Activated CD8-positive, alpha-beta memory T cell treated with anti-CD3 and anti-CD28 coated beads, Interleukin-2, amount 50 U/mL, for 24 hours (primary cell): ENCODE measurements around the gene HSPA1L.
A peak's percentile ranks its signal among the peaks of the same experiment; 100 is the strongest.

ENCODE experiments used
- DNase-seq: peaks from one replicate; pipeline ENCODE4 v3.0.0-alpha.2; 2020; ENCODE audit errors: extremely low read depth

Gene HSPA1L

DNA sequence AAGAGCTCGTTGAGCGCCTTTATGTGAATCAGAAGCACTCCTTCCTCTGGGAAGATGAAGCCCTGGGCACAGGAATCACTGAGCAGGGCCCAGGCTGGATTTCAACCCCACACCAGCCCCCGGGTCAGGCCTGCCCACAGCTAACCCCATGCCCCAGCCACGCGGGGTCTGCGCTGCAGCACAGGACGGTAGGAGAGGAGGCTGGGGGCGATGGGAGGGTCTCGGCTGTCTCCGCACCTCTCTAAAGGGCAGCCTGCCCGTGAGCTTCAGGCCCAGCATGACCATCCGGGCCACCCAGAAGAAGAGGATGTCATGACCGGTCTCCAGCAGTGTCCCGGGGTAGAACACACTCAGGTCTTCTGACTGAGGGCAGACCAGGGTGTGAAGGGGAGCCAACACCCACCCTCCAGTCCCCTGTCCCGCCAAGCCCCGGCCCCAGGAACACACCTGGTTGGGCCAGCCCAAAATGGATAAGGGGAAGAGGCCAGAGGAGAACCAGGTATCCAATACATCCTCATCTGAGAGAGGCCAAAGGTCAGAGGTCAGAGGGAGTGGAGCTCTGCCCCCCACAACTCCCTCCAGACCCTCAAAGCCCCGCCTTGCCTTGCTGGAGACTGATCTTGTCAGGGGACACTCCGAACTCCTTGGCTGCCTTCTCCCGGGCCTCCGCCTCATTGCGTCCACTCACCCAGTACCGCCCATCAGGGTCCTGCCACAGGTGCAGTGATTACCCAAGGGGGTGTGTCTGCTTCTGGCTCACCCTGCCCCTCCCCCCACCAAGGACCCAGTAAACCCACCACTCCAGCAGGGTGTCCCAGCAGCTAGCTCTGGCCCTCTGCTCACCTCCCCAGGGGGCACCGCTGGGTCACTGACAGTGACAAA, 33.6 kb downstream of the HSPA1L start:
- DNase-seq = no peak

DNA sequence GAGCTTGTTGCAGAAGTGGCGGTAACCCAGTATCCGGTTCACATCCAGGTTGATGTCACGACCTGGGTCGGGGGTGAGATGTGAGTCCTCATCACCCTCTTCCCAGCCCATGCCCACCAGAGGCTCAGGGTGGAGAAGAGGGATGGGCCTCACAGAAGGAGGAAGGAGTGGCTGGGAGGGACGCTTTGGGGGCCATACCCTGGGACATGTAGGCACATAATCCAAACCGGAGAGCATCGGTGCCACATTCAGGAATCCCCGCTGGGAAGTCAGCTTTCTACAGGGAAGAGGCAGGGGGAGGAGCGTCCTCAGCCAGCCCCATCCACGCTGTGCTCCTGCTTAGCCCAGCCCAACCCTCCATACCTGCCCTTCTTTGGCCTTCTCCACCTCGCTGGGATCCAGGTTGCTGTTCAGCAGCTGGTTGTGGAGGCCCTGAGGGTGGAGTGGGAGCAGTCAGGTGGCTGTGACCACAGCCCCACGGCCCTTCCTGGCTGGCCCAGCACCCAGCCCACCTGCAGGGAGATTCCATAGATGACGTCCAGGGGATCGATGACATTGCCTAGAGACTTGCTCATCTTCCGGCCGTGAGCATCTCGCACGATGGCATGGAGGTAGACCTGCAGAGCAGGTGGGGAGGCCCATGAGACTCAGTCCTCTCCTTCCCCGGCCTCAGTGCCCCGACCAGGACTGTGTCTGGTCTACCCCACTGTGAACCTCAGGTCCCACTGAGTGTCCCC, 34.4 kb downstream of the HSPA1L start:
- no peak for DNase-seq

GRCh38 chr6:31779908-31780307, 35.2 kb downstream of the HSPA1L start:
- DNase-seq = no peak

GRCh38 chr6:31778999-31779885, 35.8 kb downstream of the HSPA1L start:
- no peak for DNase-seq

GRCh38 chr6:31778193-31778592, 36.9 kb downstream of the HSPA1L start:
- no peak for DNase-seq

GRCh38 chr6:31777667-31778050, 37.4 kb downstream of the HSPA1L start:
- no peak for DNase-seq

DNA sequence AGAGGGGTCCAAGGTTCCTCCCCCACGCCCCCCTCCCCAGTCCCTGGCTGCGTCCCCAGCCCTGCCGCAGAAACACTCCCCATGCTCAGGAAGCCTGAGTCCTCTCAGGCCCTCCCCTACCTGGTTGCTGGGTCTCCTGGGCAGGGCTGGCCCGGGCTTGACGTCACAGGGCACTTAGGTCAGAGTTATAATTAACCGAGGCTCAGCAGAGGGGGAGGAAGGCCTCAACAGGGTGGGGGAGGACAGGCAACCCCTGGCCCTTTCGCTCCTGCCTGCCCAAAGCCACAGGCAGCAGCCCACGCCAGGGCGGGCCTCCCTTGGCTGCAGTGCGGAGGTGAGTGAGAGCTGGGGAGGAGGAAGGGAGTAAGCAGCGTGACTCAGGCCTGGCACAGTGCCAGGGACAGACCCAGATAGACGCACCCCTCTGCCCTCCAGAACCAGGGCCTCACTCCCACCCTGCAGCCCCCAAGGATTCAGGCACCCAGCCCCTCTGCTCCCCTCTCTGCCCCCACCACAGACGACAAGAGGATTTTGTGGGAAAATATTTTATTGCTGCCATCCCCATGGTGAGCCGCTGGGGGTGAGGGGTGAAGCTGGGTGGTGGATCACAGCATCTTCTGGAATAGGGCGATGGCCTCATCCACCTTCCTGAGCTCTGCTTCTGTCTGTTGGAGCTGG, 38.0 kb downstream of the HSPA1L start, which contains the start of gene VWA7:
VWA7 (minus strand) TSS at position 340 of the 678 bp plus-strand sequence. CDS start 549 bp downstream, outside the sequence.
- peak; percentile 38 for DNase-seq

DNA sequence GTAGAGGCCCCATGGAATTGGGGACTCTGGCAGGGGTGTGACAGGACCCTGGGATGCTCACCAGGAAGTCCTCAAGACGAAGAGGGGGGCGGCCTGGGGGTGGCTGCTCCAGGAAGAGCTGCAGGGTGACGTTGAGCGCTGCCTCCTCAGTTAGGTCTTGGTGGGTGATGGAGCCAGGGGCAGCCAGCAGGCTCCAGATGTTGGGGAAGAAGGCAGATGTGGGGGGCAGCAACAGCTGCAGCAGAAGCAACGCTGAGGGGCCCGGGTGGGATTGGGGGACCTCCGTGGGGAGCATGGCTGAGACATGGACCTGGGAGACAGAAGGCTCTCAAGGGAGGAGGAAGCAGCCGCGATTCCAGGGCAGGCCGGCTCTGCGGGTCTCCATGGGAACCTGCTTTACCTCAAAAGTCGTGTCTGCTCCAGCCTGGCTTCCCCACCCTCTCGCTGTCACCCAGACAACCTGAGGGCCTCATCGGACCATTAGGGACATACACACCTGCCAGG, 38.5 kb downstream of the HSPA1L start:
- no peak for DNase-seq

DNA sequence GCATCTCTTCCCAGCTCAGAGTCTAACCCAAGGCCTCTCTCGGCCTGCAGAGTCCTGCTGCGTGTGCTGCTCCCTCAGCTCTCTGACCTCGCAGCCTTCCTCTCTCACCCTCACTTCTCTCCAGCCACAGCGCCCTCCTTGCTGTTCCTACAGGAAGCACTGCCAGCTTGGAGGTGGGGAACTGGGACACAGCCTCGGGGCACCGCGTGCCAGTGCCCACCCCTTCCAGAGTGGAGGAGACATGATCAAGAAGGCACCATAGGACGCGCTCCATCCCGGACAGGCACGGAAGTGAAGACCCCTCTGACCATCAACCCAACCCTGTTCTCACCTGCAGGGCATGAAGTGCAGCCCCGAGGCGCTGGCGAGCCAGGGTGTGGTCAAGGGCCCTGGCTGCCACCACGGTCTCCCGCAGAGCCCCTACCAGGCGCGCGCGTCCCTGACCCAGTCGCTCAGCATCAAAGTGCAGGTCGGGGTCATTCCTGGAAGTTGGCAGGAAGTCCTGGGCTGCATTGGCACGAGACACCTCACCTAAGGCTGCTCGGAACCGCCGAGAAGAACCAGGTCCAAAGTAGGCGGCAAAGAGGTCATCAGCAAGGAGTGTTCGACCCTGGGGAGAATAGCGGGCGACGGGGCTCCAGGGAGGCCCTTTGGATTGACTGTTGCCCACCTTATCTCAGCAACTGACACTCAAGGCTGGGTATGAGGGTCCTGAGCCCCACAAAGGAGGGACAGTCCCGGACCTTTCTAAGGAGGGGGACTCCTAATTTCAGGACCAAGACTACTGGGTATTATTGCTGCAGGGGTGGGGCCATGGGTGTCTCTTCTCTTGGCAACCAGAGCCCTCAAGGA, 39.2 kb downstream of the HSPA1L start:
- DNase-seq = no peak

- DNase-seq = no peak
Observed at GRCh38 chr6:31775184-31775583, 39.9 kb downstream of the HSPA1L start.

DNA sequence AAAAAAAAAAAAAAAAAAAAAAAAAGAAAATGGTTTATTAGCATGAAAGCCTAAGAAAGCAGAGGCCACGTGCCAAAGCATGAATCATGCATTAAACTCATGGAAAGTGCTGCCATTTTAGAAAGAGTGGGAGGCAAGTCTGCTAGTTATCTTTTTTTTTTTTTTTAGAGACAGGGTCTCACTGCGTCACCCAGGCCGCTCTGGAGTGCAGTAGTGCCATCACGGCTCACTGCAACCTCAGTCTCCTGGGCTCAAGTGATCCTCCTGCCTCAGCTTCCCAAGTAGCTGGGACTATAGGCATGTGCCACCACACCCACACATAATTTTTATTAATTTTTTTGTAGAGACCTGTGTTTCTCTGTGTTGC, 43.1 kb downstream of the HSPA1L start:
- DNase-seq = no peak

GRCh38 chr6:31770860-31771259, 44.2 kb downstream of the HSPA1L start:
- DNase-seq = no peak

GRCh38 chr6:31769684-31770371, 45.3 kb downstream of the HSPA1L start:
- DNase-seq = peak; percentile 61

GRCh38 chr6:31768363-31769257, 46.5 kb downstream of the HSPA1L start:
- no peak for DNase-seq

GRCh38 chr6:31767096-31767645, 47.9 kb downstream of the HSPA1L start:
- DNase-seq = no peak

DNA sequence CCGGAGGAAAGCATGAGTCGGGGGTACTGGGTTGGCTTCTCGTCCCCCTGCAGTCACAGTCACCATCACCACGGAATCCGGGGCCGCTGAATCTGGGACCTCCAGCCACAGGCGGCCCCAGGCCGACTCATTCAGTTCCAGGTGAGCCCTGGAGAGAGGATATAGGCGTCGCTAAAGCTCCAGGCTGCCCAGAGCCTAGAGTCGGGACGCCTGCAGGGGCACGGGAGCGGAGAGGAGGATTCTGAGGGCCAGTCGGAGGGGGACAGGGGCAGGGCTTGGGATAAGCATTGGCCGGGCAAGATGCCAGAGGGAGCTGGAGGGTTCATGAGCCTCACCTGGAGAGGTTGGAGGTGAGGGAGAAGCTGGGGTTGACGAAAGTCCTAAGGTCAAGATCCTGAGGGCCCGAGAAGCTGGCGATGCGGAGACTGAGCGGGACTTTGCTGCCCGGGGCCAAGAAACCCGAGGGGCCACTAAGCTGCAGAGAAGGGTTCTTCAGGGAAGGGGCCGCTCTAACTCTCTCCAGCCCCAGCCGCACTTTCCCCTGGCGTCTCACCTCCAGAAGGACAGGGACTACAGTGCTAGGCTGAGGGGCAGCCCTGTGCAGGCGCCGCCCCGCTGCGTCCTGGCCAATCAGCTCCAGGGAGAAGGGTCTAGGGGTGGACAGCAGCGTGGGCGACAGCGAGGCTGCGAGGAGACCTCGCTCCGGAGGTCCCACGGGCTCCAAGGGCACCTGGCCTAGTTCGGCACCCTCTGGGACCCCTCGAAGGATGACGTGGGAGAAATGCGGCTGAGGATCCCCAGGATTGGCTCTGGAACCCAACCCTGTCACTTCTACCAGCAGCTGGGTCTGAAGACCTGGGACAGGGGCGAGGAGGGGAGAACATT, 48.9 kb downstream of the HSPA1L start:
- DNase-seq = no peak

DNA sequence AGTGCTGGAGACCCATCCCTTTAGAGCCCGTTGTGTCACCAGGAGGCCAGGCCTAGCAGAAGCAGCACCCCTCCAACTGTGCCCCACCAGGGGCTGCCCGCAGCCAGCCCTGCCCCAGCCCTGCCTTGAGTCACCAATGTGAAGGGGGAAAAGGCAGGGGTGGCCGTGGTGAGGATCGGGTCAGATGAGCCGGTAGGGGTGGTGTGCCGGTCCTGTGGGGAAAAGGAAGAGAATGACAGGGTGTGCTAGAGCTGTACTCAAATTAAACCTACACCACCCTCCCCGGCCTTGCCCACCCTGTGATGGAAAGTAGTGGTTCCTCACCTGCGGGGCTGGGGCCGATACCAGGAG, 49.5 kb downstream of the HSPA1L start:
- DNase-seq = no peak
